SK-N-SH (cell line): ENCODE data around the gene ALKBH1. TPM values are rescaled to one million over a fixed set of nuclear protein-coding genes. Genes with fewer than 3 reads are reported as not detected.

Source experiments
- CTCF ChIA-PET: fragments of 300-600, 350-600 bp; formaldehyde crosslinking; extraction: SDS; loops from one replicate; lab custom pipeline; 2021; lab: Yijun Ruan, JAX
- POLR2A ChIA-PET: fragments of 350-600 bp; sonication (Branson Sonifier 250); formaldehyde crosslinking; extraction: SDS; loops from one replicate; lab custom pipeline; 2020; ENCODE audit warnings: antibody characterized with exemption, inconsistent platforms; lab: Yijun Ruan, JAX
- DNase-seq: peaks from one replicate; pipeline ENCODE4 v3.0.0; 2012
- H2AFZ ChIP-seq: fragments of 200-600 bp; sonication (generic); 2 replicates; pipeline ENCODE4 v1.8.1; 2016; ENCODE audit warnings: antibody characterized with exemption, mild to moderate bottlenecking, low read depth
- H3F3A ChIP-seq: fragments of 200-600 bp; sonication (generic); replicated peaks from 2 replicates; pipeline ENCODE3; 2016; ENCODE audit warnings: antibody characterized with exemption, mild to moderate bottlenecking; ENCODE audit not compliant: insufficient read depth
- H3K27ac ChIP-seq, 2 experiments: fragments of 200-500 bp in 1 of 2; fragments of 200-600 bp in 1 of 2; sonication (Bioruptor generic) in 1 of 2; sonication (generic), shearing (Covaris generic) in 1 of 2; 2 replicates each; pipeline versions ENCODE4 v1.5.1 to v1.6.1; 2014 to 2016; ENCODE audit warnings: low read depth in 2 of 2, inconsistent platforms in 1 of 2, low read length in 1 of 2, mild to moderate bottlenecking in 1 of 2, mixed read lengths in 1 of 2
- H3K27me3 ChIP-seq: fragments of 200-600 bp; sonication (generic), shearing (Covaris generic); 2 replicates; pipeline ENCODE4 v1.6.1; 2016; ENCODE audit warnings: mixed run types; ENCODE audit not compliant: insufficient read depth
- H3K36me3 ChIP-seq, 2 experiments: fragments of 200-500 bp in 1 of 2; fragments of 200-600 bp in 1 of 2; sonication (Bioruptor generic) in 1 of 2; sonication (generic) in 1 of 2; replicated peaks in 1 of 2; 2 replicates each; pipeline versions ENCODE3 to v1.5.1; 2014 to 2016; ENCODE audit warnings: low read length in 1 of 2, mild to moderate bottlenecking in 1 of 2; ENCODE audit not compliant: insufficient read depth in 2 of 2, control insufficient read depth in 1 of 2
- H3K4me1 ChIP-seq, 2 experiments: fragments of 200-500 bp in 1 of 2; fragments of 200-600 bp in 1 of 2; sonication (Bioruptor generic) in 1 of 2; sonication (generic), shearing (Covaris generic) in 1 of 2; 2 replicates each; pipeline versions ENCODE4 v1.5.1 to v1.6.1; 2014 to 2016; ENCODE audit warnings: low read depth in 1 of 2, low read length in 1 of 2, mixed run types in 1 of 2; ENCODE audit not compliant: insufficient read depth in 2 of 2, control insufficient read depth in 1 of 2
- H3K4me2 ChIP-seq: fragments of 200-600 bp; sonication (generic), shearing (Covaris generic); 2 replicates; pipeline ENCODE4 v1.6.1; 2017; ENCODE audit warnings: mixed run types
- H3K4me3 ChIP-seq, 2 experiments: fragments of 200-500 bp in 1 of 2; fragments of 200-600 bp in 1 of 2; sonication (Bioruptor generic) in 1 of 2; sonication (generic), shearing (Covaris generic) in 1 of 2; 2 replicates each; pipeline versions ENCODE4 v1.5.1 to v1.8.1; 2014 to 2016; ENCODE audit warnings: low read depth in 2 of 2, inconsistent platforms in 1 of 2, low read length in 1 of 2, mild to moderate bottlenecking in 1 of 2, mixed read lengths in 1 of 2, moderate library complexity in 1 of 2
- H3K79me2 ChIP-seq: fragments of 200-600 bp; sonication (generic); 2 replicates; pipeline ENCODE4 v1.8.1; 2017; ENCODE audit warnings: mild to moderate bottlenecking; ENCODE audit not compliant: insufficient read depth
- H3K9ac ChIP-seq: fragments of 200-600 bp; sonication (generic); 2 replicates; pipeline ENCODE4 v1.6.1; 2017; ENCODE audit warnings: mixed run types
- H3K9me2 ChIP-seq: fragments of 200-600 bp; sonication (generic); 2 replicates; pipeline ENCODE4 v1.6.1; 2017; ENCODE audit warnings: mixed run types
- H3K9me3 ChIP-seq: fragments of 200-600 bp; sonication (generic); 2 replicates; pipeline ENCODE4 v1.6.1; 2017; ENCODE audit warnings: mixed run types, mild to moderate bottlenecking, moderate library complexity
- H4K20me1 ChIP-seq: fragments of 200-600 bp; sonication (generic); 2 replicates; pipeline ENCODE4 v1.6.1; 2017; ENCODE audit warnings: mild to moderate bottlenecking, mixed run types; ENCODE audit not compliant: insufficient read depth
- CHD2 ChIP-seq: fragments of 150-350 bp; IDR thresholded peaks from 2 replicates; pipeline ENCODE4 v1.6.1; 2018; ENCODE audit warnings: low read length; ENCODE audit not compliant: partially characterized antibody
- EP300 ChIP-seq, 2 experiments: IDR thresholded peaks; 2 replicates each; pipeline versions ENCODE4 v1.4.0 to v1.6.1; 2012; ENCODE audit warnings: borderline replicate concordance in 1 of 2, low read depth in 1 of 2, low read length in 1 of 2
- EZH2phosphoT487 ChIP-seq: fragments of 200-600 bp; sonication (generic); IDR thresholded peaks from 2 replicates; pipeline ENCODE4 v1.6.1; 2017; ENCODE audit warnings: low read depth, mixed run types, mild to moderate bottlenecking, antibody characterized with exemption, moderate library complexity, borderline replicate concordance
- FOSL2 ChIP-seq: IDR thresholded peaks from 2 replicates; pipeline ENCODE4 v1.4.0; 2012; ENCODE audit warnings: low read depth, mild to moderate bottlenecking, moderate library complexity, borderline replicate concordance
- GATA2 ChIP-seq: sonication (generic); formaldehyde crosslinking; IDR thresholded peaks from 2 replicates; pipeline ENCODE4 v1.5.0; 2020; ENCODE audit warnings: mild to moderate bottlenecking, missing genetic modification reagents
- JUND ChIP-seq: IDR thresholded peaks from 2 replicates; pipeline ENCODE4 v1.4.0; 2012
- NRF1 ChIP-seq: IDR thresholded peaks from 2 replicates; pipeline ENCODE4 v1.6.1; 2012; ENCODE audit warnings: low read depth, mild to moderate bottlenecking, low read length
- PBX3 ChIP-seq: IDR thresholded peaks from 2 replicates; pipeline ENCODE4; 2012
- POLR2AphosphoS5 ChIP-seq: IDR thresholded peaks from 2 replicates; pipeline ENCODE4 v1.6.1; 2012; ENCODE audit warnings: low read depth, low read length
- RCOR1 ChIP-seq: fragments of 150-350 bp; IDR thresholded peaks from 2 replicates; pipeline ENCODE4 v1.6.1; 2017; ENCODE audit warnings: antibody characterized with exemption, low read length
- RXRA ChIP-seq: IDR thresholded peaks from 2 replicates; pipeline ENCODE4 v1.4.0; 2012; ENCODE audit warnings: low read depth, mild to moderate bottlenecking, borderline replicate concordance
- SMC3 ChIP-seq: IDR thresholded peaks from 2 replicates; pipeline ENCODE4 v1.6.1; 2012; ENCODE audit warnings: low read depth, low read length, improper control_type of control experiment
- TAF1 ChIP-seq: IDR thresholded peaks from 2 replicates; pipeline ENCODE4 v1.6.1; 2012; ENCODE audit warnings: low read depth, mild to moderate bottlenecking, low read length, moderate library complexity, borderline replicate concordance
- TCF12 ChIP-seq: IDR thresholded peaks from 2 replicates; pipeline ENCODE4 v1.4.0; 2012
- TEAD4 ChIP-seq: IDR thresholded peaks from 2 replicates; pipeline ENCODE4 v1.4.0; 2012; ENCODE audit warnings: mild to moderate bottlenecking, borderline replicate concordance; ENCODE audit not compliant: insufficient read depth
- ZBTB33 ChIP-seq: IDR thresholded peaks from 2 replicates; pipeline ENCODE4 v1.4.0; 2012; ENCODE audit warnings: low read depth, borderline replicate concordance
- polyA plus RNA-seq, 3 experiments: library from polyadenylated mRNA; depleted of rRNA; stranded (reverse); fragments of >200 nt; gene quantifications; 2 replicates each; pipeline ENCODE4 v1.2.3, GENCODE V29; 2012
- TF ChIP-seq, protein P1 (sequence below): IDR thresholded peaks from 2 replicates; pipeline ENCODE4 v1.4.0; 2012; ENCODE audit warnings: low read depth, borderline replicate concordance

The ALKBH1 gene
- polyA plus RNA-seq, 1 of the 3 experiments (the other 2 are of a cell fraction) = 10.7 TPM

GRCh38 chr14:77674931-77675330 lies 32.9 kb downstream of the ALKBH1 start (continued):
- TF ChIP-seq RCOR1 (no peak), JUND (no peak), TAF1 (no peak), SMC3 (no peak), CHD2 (no peak), FOSL2 (no peak)
- TF ChIP-seq, protein P1, sequence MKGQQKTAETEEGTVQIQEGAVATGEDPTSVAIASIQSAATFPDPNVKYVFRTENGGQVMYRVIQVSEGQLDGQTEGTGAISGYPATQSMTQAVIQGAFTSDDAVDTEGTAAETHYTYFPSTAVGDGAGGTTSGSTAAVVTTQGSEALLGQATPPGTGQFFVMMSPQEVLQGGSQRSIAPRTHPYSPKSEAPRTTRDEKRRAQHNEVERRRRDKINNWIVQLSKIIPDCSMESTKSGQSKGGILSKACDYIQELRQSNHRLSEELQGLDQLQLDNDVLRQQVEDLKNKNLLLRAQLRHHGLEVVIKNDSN = no peak

DNA sequence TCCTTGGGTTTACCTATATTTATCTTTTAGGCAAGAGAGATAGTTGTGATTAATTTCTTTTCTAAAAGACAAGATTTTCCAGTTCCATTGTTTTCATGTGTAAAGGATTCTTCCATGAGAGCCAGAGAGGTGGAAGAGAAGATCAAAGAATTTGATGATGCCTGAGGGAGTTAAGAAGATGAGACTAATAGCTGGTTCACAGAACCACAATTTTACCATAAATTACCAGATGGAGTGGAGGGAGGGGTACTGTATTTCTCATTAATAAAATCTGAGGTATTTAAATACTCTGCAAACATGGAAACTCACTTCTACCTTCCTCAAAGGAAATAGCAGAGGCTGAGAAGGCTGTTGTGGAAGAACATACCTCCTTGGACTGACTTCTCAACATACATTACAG lies 34.6 kb downstream of the ALKBH1 start:
- ChIA-PET CTCF (no interaction called here), POLR2A (no interaction called here)
- H3F3A ChIP-seq = no peaks in the 10 kb centered on the region

DNA sequence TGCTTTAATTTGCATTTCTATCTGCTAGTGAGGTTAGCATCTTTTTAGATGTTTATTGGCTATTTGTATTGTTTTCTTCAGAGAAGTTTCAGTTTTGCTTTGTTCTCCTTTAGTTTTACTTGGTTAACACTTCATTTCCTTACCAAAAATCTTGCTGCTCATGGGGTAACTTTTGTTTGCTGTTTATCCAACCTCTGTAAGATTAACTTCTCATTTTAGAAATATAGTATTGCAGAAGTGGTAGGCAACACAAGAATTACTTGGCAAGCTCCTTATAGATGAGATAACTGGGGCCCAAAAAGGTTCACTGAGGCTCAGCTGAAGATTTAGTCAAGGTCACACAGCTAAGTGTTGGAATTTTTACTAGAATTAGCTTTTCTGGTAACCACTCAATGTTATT lies 40.5 kb downstream of the ALKBH1 start:
- no peak overlapping the region for H3K4me3 ChIP-seq
- ChIA-PET CTCF (interaction anchor here (0.5 kb wide), 1 partner anchor 139 kb away, joined by 3 read pairs; no protein-coding TSS in a partner anchor), POLR2A (no interaction called here)
- H3K9me2 ChIP-seq = no peaks in the 10 kb centered on the region
- no peak for DNase-seq
- peaks cover 5% of the 10 kb centered on the region for H3F3A ChIP-seq
- H4K20me1 ChIP-seq = no peaks in the 10 kb centered on the region
- TF ChIP-seq EZH2phosphoT487 (no peak), TAF1 (no peak), PBX3 (no peak), TEAD4 (no peak), EP300 (IDR thresholded peaks at IDR 0.05; ENCODE audit: borderline replicate concordance in 1 of 2, low read depth in 1 of 2, low read length in 1 of 2) (no peak), NRF1 (no peak), RXRA (no peak)
- H3K9me3 ChIP-seq = no peaks in the 10 kb centered on the region
- no peak overlapping the region for H2AFZ ChIP-seq
- no peaks in the 10 kb centered on the region for H3K79me2 ChIP-seq
- H3K9ac ChIP-seq = no peak overlapping the region
- H3K4me2 ChIP-seq = no peak overlapping the region
- no peaks in the 10 kb centered on the region for H3K27me3 ChIP-seq
- H3K4me1 ChIP-seq = no peaks in the 10 kb centered on the region
- H3K36me3 ChIP-seq = no peaks in the 10 kb centered on the region
- H3K27ac ChIP-seq = no peak overlapping the region

More for the DNA sequence above, 34.6 kb downstream of the ALKBH1 start:
- Histone ChIP-seq H3K4me3 (no peak overlapping the region), H3K27me3 (no peaks in the 10 kb centered on the region), H4K20me1 (no peaks in the 10 kb centered on the region), H3K4me1 (no peaks in the 10 kb centered on the region), H3K36me3 (peaks cover 24 to 33% of the 10 kb centered on the region in 2 experiments), H3K9me3 (no peaks in the 10 kb centered on the region), H3K9me2 (no peaks in the 10 kb centered on the region), H2AFZ (no peak overlapping the region), H3K27ac (no peak overlapping the region), H3K9ac (no peak overlapping the region), H3K4me2 (no peak overlapping the region), H3K79me2 (no peaks in the 10 kb centered on the region)
- no peak for DNase-seq
- TF ChIP-seq GATA2 (CRISPR knock-in tag) = no peak
- no peak for TF ChIP-seq FOSL2
- TF ChIP-seq JUND = no peak
- no peak for TF ChIP-seq TAF1
- no peak for TF ChIP-seq ZBTB33
- TF ChIP-seq POLR2AphosphoS5 = no peak
- TF ChIP-seq TCF12 = no peak
